SK-N-SH (cell line): ENCODE results near the gene OR2AG2. TPM values are rescaled to one million over a fixed set of nuclear protein-coding genes. Genes with fewer than 3 reads are reported as not detected.

Experiments used
- CTCF ChIA-PET: fragments of 300-600, 350-600 bp; formaldehyde crosslinking; extraction: SDS; loops from one replicate; lab custom pipeline; 2021; lab: Yijun Ruan, JAX
- POLR2A ChIA-PET: fragments of 350-600 bp; sonication (Branson Sonifier 250); formaldehyde crosslinking; extraction: SDS; loops from one replicate; lab custom pipeline; 2020; ENCODE audit warnings: antibody characterized with exemption, inconsistent platforms; lab: Yijun Ruan, JAX
- DNase-seq: peaks from one replicate; pipeline ENCODE4 v3.0.0; 2012
- H2AFZ ChIP-seq: fragments of 200-600 bp; sonication (generic); 2 replicates; pipeline ENCODE4 v1.8.1; 2016; ENCODE audit warnings: antibody characterized with exemption, mild to moderate bottlenecking, low read depth
- H3F3A ChIP-seq: fragments of 200-600 bp; sonication (generic); replicated peaks from 2 replicates; pipeline ENCODE3; 2016; ENCODE audit warnings: antibody characterized with exemption, mild to moderate bottlenecking; ENCODE audit not compliant: insufficient read depth
- H3K27ac ChIP-seq, 2 experiments: fragments of 200-500 bp in 1 of 2; fragments of 200-600 bp in 1 of 2; sonication (Bioruptor generic) in 1 of 2; sonication (generic), shearing (Covaris generic) in 1 of 2; 2 replicates each; pipeline versions ENCODE4 v1.5.1 to v1.6.1; 2014 to 2016; ENCODE audit warnings: low read depth in 2 of 2, inconsistent platforms in 1 of 2, low read length in 1 of 2, mild to moderate bottlenecking in 1 of 2, mixed read lengths in 1 of 2
- H3K27me3 ChIP-seq: fragments of 200-600 bp; sonication (generic), shearing (Covaris generic); 2 replicates; pipeline ENCODE4 v1.6.1; 2016; ENCODE audit warnings: mixed run types; ENCODE audit not compliant: insufficient read depth
- H3K36me3 ChIP-seq, 2 experiments: fragments of 200-500 bp in 1 of 2; fragments of 200-600 bp in 1 of 2; sonication (Bioruptor generic) in 1 of 2; sonication (generic) in 1 of 2; replicated peaks in 1 of 2; 2 replicates each; pipeline versions ENCODE3 to v1.5.1; 2014 to 2016; ENCODE audit warnings: low read length in 1 of 2, mild to moderate bottlenecking in 1 of 2; ENCODE audit not compliant: insufficient read depth in 2 of 2, control insufficient read depth in 1 of 2
- H3K4me1 ChIP-seq, 2 experiments: fragments of 200-500 bp in 1 of 2; fragments of 200-600 bp in 1 of 2; sonication (Bioruptor generic) in 1 of 2; sonication (generic), shearing (Covaris generic) in 1 of 2; 2 replicates each; pipeline versions ENCODE4 v1.5.1 to v1.6.1; 2014 to 2016; ENCODE audit warnings: low read depth in 1 of 2, low read length in 1 of 2, mixed run types in 1 of 2; ENCODE audit not compliant: insufficient read depth in 2 of 2, control insufficient read depth in 1 of 2
- H3K4me2 ChIP-seq: fragments of 200-600 bp; sonication (generic), shearing (Covaris generic); 2 replicates; pipeline ENCODE4 v1.6.1; 2017; ENCODE audit warnings: mixed run types
- H3K4me3 ChIP-seq, 2 experiments: fragments of 200-500 bp in 1 of 2; fragments of 200-600 bp in 1 of 2; sonication (Bioruptor generic) in 1 of 2; sonication (generic), shearing (Covaris generic) in 1 of 2; 2 replicates each; pipeline versions ENCODE4 v1.5.1 to v1.8.1; 2014 to 2016; ENCODE audit warnings: low read depth in 2 of 2, inconsistent platforms in 1 of 2, low read length in 1 of 2, mild to moderate bottlenecking in 1 of 2, mixed read lengths in 1 of 2, moderate library complexity in 1 of 2
- H3K79me2 ChIP-seq: fragments of 200-600 bp; sonication (generic); 2 replicates; pipeline ENCODE4 v1.8.1; 2017; ENCODE audit warnings: mild to moderate bottlenecking; ENCODE audit not compliant: insufficient read depth
- H3K9ac ChIP-seq: fragments of 200-600 bp; sonication (generic); 2 replicates; pipeline ENCODE4 v1.6.1; 2017; ENCODE audit warnings: mixed run types
- H3K9me2 ChIP-seq: fragments of 200-600 bp; sonication (generic); 2 replicates; pipeline ENCODE4 v1.6.1; 2017; ENCODE audit warnings: mixed run types
- H3K9me3 ChIP-seq: fragments of 200-600 bp; sonication (generic); 2 replicates; pipeline ENCODE4 v1.6.1; 2017; ENCODE audit warnings: mixed run types, mild to moderate bottlenecking, moderate library complexity
- H4K20me1 ChIP-seq: fragments of 200-600 bp; sonication (generic); 2 replicates; pipeline ENCODE4 v1.6.1; 2017; ENCODE audit warnings: mild to moderate bottlenecking, mixed run types; ENCODE audit not compliant: insufficient read depth
- CTCF ChIP-seq: fragments of 200-600 bp; sonication (generic); IDR thresholded peaks from 2 replicates; pipeline ENCODE4 v1.6.1; 2017; ENCODE audit warnings: antibody characterized with exemption, mild to moderate bottlenecking, moderate library complexity
- EP300 ChIP-seq, 2 experiments: IDR thresholded peaks; 2 replicates each; pipeline versions ENCODE4 v1.4.0 to v1.6.1; 2012; ENCODE audit warnings: borderline replicate concordance in 1 of 2, low read depth in 1 of 2, low read length in 1 of 2
- EZH2phosphoT487 ChIP-seq: fragments of 200-600 bp; sonication (generic); IDR thresholded peaks from 2 replicates; pipeline ENCODE4 v1.6.1; 2017; ENCODE audit warnings: low read depth, mixed run types, mild to moderate bottlenecking, antibody characterized with exemption, moderate library complexity, borderline replicate concordance
- MEF2A ChIP-seq: IDR thresholded peaks from 2 replicates; pipeline ENCODE4 v1.4.0; 2012; ENCODE audit warnings: low read depth, borderline replicate concordance
- MXI1 ChIP-seq: IDR thresholded peaks from 2 replicates; pipeline ENCODE4 v1.6.1; 2012; ENCODE audit warnings: mild to moderate bottlenecking, low read depth, low read length, improper control_type of control experiment
- NRF1 ChIP-seq: IDR thresholded peaks from 2 replicates; pipeline ENCODE4 v1.6.1; 2012; ENCODE audit warnings: low read depth, mild to moderate bottlenecking, low read length
- REST ChIP-seq: IDR thresholded peaks from 2 replicates; pipeline ENCODE4 v1.6.1; 2012; ENCODE audit warnings: mild to moderate bottlenecking, low read depth, low read length, moderate library complexity
- RFX5 ChIP-seq: IDR thresholded peaks from 2 replicates; pipeline ENCODE4 v1.6.1; 2012; ENCODE audit warnings: mild to moderate bottlenecking, improper control_type of control experiment, low read length
- RXRA ChIP-seq: IDR thresholded peaks from 2 replicates; pipeline ENCODE4 v1.4.0; 2012; ENCODE audit warnings: low read depth, mild to moderate bottlenecking, borderline replicate concordance
- SMC3 ChIP-seq: IDR thresholded peaks from 2 replicates; pipeline ENCODE4 v1.6.1; 2012; ENCODE audit warnings: low read depth, low read length, improper control_type of control experiment
- TAF1 ChIP-seq: IDR thresholded peaks from 2 replicates; pipeline ENCODE4 v1.6.1; 2012; ENCODE audit warnings: low read depth, mild to moderate bottlenecking, low read length, moderate library complexity, borderline replicate concordance
- TCF12 ChIP-seq: IDR thresholded peaks from 2 replicates; pipeline ENCODE4 v1.4.0; 2012
- USF1 ChIP-seq: IDR thresholded peaks from 2 replicates; pipeline ENCODE4 v1.4.0; 2012; ENCODE audit warnings: low read depth, borderline replicate concordance
- WGBS: methylation state at CpG from one replicate; pipeline ENCODE4 v1.1.6; 2017; ENCODE audit warnings: low lambda C conversion rate; 5-methylcytosine and 5-hydroxymethylcytosine counted together
- polyA plus RNA-seq, 3 experiments: library from polyadenylated mRNA; depleted of rRNA; stranded (reverse); fragments of >200 nt; gene quantifications; 2 replicates each; pipeline ENCODE4 v1.2.3, GENCODE V29; 2012

Gene OR2AG2
- polyA plus RNA-seq, 1 of the 3 experiments (the other 2 are of a cell fraction): not detected

- no peaks in the 10 kb centered on the region for H3K9me3 ChIP-seq
- no peaks in the 10 kb centered on the region for H3K36me3 ChIP-seq
- WGBS: 0% methylated on average over 1 of the region's 1 CpG
- no peak overlapping the region for H3K9ac ChIP-seq
- no peaks in the 10 kb centered on the region for H3K9me2 ChIP-seq
- DNase-seq: no peak
- no peaks in the 10 kb centered on the region for H3F3A ChIP-seq
- TF ChIP-seq TAF1: no peak
- no peak for TF ChIP-seq MXI1
- TF ChIP-seq TCF12: no peak
- no peak for TF ChIP-seq MEF2A
- TF ChIP-seq EZH2phosphoT487: no peak
- no peak for TF ChIP-seq NRF1
- no peak for TF ChIP-seq EP300 (IDR thresholded peaks at IDR 0.05; ENCODE audit: borderline replicate concordance in 1 of 2, low read depth in 1 of 2, low read length in 1 of 2)
- no peak for TF ChIP-seq CTCF
- TF ChIP-seq REST: no peak
- no peak for TF ChIP-seq RFX5
- no peak for TF ChIP-seq RXRA
- TF ChIP-seq USF1: no peak
- TF ChIP-seq SMC3: no peak
- H3K79me2 ChIP-seq: no peaks in the 10 kb centered on the region
- no peak overlapping the region for H3K4me3 ChIP-seq
- H2AFZ ChIP-seq: no peak overlapping the region
- ChIA-PET CTCF (interaction anchor here (0.7 to 4.1 kb wide), 11 partner anchors 8 to 55 kb away, joined by 3 to 32 read pairs (median 5); no protein-coding TSS in a partner anchor), POLR2A (no interaction called here)
- H3K4me2 ChIP-seq: no peak overlapping the region
- H4K20me1 ChIP-seq: no peaks in the 10 kb centered on the region
- H3K27ac ChIP-seq: no peak overlapping the region
- H3K27me3 ChIP-seq: no peaks in the 10 kb centered on the region; the same call in 1 of the 2 replicates
- H3K4me1 ChIP-seq: no peaks in the 10 kb centered on the region
Observed at GRCh38 chr11:6738590-6738989, 33.2 kb downstream of the OR2AG2 start.
